ENCODE measurements around the gene TPSAB1.
"Not testable (repeated sequence)": the region's sequence is repeated elsewhere in the genome, so short reads cannot be mapped to it uniquely, and the experiment has no call there.

- TF ChIP-seq CTCF (IDR thresholded peaks at IDR 0.05 in 8 of 11, conservative IDR thresholded peaks at IDR 0.05 in 3 of 11); POLR2A (IDR thresholded peaks at IDR 0.05): not testable (repeated sequence)
Measured at GRCh38 chr16:1231301-1231700, 9.2 kb upstream of the TPSAB1 start.

Measured in spleen (tissue), 7 donors.